GM18951 (cell line): ENCODE measurements around the gene KLF15.

Experiments
- POLR2A ChIP-seq: IDR thresholded peaks from 4 replicates; pipeline ENCODE4 v1.6.1; 2011; ENCODE audit warnings: mild to moderate bottlenecking; ENCODE audit not compliant: insufficient read length, insufficient read depth; ENCODE audit errors: extremely low read depth
- in situ Hi-C: fragments of 300-500 bp; cut with MboI; formaldehyde crosslinking; loops from one replicate; pipeline ENCODE4 v1.12.0; 2022; ENCODE audit warnings: low sequenced_read_pairs, mixed read lengths, inconsistent platforms; ENCODE audit not compliant: unreplicated experiment

Gene KLF15

DNA sequence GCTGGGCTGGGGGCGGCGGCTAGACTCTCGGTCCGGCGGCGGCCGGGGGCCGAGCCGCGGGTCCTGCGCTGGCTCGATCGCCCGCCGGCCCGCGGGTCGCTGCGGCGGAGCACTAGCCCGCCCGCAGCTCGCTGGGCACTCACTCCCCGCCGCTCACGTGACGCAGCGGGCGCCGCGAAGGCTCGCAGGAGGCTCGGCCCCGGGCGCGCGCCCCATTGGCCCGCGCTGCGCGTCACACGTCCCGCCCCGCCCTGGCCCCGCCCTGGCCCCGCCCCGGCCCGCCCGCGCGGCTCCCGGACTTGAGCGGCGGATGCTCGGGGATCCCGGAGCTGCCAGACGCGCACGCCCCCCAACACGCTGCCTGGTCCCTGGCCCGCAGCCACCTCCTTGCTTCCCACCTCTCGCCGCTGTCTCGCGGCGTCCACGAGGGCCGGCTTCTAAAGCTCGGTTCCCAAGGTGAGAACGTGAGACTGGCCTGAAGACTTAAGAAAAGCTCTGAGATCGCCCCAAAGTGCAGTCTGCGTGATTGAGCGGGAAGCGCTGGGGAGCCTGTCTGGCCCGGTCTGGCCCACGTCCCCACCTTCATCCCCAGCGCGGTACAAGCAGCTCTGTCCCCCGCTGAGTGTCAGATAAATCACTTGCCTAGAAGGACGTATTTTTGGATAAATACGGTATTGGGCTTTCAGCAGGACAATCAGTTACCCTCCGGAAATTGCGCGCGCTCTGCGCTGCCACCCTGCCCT is at the start of gene KLF15:
Gene KLF15 (minus strand): TSS at position 114 of the 743 bp plus-strand sequence. CDS start 4,486 bp downstream, outside the sequence.
- TF ChIP-seq POLR2A = no peak
- in situ Hi-C loops = no loop called here

DNA sequence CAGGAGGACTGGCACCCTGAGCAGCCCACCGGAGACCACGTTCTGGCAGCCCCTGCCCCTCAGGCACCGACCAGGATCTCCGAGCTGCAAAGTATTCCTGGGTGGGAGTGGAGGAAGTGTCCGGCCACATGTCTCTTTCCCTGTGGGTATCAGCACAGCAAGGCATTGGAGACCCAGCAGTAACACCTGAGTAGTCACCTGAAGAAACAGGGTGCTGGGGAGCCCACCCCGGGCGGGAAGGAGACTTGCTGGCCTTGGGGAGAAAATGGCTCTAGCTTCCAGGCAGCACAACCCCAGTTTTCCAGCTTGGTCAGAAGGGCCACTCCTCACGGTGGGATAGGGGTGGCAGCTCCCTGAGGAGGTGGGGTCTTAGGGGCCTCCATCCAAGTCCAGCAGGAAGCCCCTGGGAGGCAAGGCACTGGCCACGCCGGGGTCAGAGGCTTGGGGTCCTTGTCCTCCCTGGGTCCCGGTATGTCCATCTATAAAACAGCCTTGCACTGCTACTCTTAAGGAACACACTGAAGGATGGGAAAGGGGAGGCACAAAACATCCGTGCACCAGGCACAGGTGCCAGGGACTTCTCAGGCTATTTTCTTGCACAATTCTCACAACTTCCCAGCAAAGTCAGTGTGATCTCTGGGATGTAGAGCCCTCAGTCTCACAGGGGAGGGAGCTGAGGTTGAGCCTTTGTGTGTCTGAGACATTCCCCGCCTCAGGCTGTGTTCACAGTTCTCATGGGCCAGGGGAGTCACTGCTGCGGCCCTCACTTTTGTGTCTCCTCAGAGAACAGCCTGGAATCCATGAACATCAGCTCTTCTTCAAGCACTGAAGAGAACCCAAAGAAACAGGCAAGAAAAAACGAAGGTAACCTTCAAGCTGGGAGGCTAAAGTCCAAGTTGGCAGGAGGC is 49.4 kb upstream of the KLF15 start:
- in situ Hi-C loops = no loop called here
- no peak for TF ChIP-seq POLR2A

DNA sequence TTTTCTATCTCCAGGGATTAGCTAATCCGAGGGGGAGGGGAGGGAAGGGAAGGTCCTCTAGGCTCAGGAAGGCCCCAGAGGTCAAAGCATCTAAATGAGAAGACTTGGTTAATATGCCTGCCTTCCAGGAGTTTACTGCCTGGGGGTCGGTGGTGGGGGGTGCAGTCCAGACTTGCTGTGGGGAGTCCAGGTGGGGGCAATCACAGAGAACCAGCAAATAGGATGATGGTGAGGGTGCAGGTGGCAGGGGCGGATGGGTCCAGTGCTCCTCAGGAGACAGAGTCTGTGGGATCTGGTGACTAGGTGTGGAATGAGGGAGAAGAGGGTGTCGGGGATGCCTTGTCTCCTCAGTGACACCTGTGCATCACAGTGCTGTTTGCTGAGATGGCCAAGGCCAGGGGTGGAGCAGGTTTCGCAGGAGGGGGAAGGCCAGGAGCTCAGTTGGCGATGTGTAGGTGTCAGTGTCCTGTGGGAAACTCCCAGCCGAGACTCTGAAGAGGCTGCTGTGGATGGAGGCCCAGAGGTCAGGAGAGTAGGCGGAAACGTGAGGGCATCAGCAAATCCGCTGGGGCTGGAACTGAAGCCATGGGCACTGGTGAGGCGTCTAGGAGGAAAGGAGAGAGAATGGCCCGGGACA is 45.6 kb upstream of the KLF15 start:
- in situ Hi-C loops = no loop called here

DNA sequence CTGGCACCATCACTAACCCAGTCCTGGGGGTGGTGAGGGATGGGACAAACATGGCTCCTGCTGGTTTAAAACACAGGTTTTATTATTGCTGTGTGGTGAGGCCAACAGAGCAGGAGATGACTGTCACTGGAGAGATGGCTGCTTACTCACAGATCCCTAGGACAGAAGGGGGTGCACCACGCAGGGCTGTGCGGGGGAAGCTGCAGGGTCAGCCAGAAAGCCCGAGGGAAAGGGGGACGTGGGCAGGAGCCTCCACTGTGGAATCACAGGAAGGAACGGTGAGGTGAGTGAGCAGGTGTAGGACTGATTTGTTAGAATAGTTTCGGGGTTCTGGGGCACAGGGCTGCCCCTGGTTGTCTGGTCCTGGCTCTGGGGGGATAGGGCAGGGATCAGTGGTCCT is 45.0 kb upstream of the KLF15 start:
- in situ Hi-C loops = no loop called here
- TF ChIP-seq POLR2A = no peak

More for the DNA sequence above, 45.6 kb upstream of the KLF15 start:
- no peak for TF ChIP-seq POLR2A

DNA sequence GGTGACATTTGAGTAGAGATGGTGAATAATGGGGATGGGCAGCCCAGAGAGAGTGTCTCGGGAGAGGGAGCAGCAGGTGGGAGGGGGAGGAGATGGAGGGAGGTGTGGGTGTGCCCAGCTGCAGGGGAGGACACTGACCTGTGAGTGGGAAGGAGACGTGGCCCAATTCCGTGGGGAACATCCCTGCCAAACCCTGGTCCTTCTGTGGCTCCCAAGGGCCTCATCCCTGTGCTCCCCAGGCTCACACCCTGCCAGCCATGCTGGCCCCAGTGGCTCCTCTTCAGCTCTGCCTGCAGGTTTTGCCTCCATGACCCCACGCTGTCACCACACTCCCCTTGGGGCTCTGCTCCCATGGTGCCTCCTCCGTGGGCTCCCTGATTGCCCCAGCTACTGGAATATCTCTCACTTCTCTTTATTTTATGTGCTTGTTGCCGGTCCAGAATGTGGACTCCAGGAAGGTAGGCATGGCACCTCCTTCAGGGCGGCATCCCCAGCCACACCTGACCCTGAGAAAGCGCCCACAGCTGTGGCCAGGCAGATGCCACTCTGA is 44.5 kb upstream of the KLF15 start:
- in situ Hi-C loops = no loop called here
- TF ChIP-seq POLR2A = no peak

DNA sequence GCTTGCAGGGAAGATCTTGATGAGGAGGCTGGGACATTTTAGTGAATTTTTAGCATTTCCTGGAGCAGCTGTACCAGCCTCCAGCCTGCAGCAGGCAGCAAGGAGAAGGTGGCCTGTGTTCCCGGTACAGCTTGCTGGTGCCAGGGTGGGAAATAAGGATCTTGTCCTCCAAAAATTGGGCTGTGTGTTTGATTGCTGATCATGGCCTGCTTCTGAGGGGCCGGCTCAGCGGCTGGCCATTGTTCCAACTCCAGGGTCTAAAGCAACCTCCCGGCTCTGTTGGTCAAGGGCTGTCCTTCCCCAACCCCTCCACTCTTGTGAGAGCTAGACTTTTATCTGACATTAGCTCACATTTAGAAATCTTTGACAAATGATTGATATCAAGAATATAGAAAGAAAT is 42.5 kb upstream of the KLF15 start:
- no peak for TF ChIP-seq POLR2A
- in situ Hi-C loops = loop anchor here (25.0 kb wide), 1 partner anchor 262 kb away; no protein-coding TSS in a partner anchor

DNA sequence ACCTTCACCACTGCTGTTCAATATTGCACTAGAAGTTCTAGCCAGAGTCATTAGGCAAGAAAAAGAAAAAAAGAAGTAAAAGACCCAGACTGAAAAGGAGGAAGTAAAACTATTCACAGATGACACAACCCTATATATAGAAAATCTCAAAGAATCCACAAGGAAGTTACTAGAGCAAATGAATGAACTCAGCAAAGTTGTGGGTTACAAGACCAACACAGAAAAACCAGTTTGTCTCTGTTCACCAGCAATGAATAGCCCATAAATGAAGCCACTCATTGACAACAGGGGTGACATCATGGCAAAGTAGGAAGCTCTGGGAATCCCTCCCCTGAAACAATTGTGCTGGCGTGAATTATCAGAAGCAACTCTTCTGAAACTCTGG is 42.1 kb upstream of the KLF15 start:
- no peak for TF ChIP-seq POLR2A
- in situ Hi-C loops = loop anchor here (25.0 kb wide), 1 partner anchor 262 kb away; no protein-coding TSS in a partner anchor

DNA sequence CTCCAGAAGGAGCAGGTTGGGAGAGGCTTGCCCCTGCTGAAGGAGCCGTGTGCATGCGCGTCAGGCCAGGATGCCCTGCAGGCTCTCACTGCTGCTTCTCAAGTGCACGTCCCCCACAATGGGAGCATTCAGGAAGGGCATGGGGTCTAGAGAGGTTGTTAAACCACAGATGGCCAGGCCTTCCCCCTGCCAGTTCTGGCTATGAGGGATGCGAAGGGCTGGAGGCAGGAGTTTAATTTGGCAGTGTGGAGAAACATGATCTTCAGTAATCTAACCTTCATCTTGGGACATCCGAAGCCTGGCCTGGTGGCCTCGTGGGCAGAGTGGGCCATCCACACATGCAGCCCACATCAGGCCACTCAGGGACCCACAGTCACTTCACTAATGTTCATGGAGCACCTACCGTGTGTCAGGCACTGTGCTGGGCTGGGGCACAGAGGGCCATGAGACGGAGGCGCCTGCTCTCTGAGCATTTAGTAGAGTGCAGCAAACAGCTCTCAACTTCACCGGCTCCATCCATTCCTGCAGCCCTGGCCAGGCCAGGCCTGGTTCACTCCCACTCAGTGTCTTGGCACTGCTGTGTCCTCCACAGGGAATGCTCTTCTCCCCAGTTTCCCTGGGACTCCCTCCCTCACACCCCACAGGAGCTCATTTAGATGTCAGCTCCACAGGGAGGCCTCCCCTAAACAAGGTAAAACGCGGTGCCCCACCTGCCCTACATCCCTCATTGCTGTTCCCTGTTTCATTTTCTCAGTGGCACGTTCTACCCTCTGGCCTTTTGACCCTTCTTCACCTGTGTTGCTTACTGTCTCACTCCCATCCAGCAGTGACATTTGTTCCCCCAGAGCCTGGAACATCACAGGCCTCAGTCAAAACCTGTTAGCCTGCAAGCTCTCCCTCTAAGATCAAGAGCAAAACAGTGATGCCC is 41.5 kb upstream of the KLF15 start:
- TF ChIP-seq POLR2A = no peak
- in situ Hi-C loops = loop anchor here (25.0 kb wide), 1 partner anchor 261 kb away; no protein-coding TSS in a partner anchor

DNA sequence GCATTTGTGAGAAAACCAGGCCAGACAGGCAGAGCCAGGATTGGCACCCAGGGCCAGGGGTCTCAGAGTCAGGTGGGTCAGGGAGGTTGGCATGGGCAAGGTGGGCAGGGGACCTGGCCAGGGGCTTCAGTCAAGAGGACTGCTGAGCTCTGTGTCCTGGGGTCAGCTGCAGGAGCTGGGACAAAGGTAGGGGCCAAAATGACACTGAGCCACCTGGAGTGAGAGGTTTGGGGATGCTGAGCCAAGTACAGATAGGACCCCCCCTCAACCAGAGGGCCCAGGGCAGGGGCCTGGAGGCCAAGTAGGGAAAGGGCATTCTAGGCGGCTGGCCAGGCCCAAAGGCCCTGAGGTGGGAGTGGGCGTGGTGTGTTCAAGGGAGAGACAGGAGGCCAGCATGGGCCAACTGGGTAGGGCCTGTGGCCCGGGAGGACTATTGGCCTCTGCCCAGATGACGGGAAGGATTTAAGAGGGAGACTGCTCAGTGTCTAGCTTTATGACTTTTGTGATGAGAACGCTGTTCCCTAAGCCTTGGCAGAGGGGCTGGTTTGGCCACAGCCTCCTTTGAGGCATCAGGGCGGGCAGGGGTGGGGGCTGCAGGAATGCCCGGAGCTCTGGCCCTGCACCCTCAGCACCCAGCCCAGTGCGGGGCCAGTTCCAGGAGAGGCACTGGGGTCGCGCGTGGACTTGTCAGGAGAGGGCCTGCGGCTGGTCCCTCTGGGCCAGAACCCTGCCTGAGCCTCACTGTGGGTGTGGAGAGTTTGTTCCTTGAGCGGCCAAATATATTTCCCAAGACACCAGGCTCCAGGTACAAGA is 40.6 kb upstream of the KLF15 start:
- in situ Hi-C loops = loop anchor here (25.0 kb wide), 1 partner anchor 261 kb away; no protein-coding TSS in a partner anchor
- TF ChIP-seq POLR2A = no peak

DNA sequence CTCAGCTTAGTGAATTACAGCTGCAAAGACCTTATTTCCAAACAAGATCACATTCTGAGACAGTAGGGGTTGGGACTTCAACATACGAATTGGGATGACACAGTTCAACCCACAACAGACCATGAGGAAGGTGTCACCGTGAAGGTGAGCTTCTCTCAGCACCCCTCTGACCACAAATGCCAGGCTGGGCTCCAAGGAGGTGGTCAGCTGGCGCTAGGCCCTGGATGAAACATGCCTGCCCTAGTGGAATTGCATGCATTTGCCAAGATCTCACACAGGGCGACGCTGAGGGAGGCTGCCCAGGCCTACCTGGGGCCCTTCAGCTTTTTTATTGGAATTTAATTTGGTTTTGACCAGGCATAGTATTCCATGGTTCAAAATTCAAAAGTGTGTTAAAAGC is 39.3 kb upstream of the KLF15 start:
- no peak for TF ChIP-seq POLR2A
- in situ Hi-C loops = loop anchor here (25.0 kb wide), 1 partner anchor 259 kb away; no protein-coding TSS in a partner anchor
